ENCODE measurements around the gene AOC1. TPM values are rescaled to one million over a fixed set of nuclear protein-coding genes. Genes with fewer than 3 reads are reported as not detected.

The AOC1 gene
- total and polyA plus RNA-seq, 4 donors = 0.01 to 0.08 TPM; not detected in 2

- DNase-seq (ENCODE audit: low spot score) = no peak
- Histone ChIP-seq H3K36me3 (ENCODE audit: control insufficient read depth in 4 of 4, insufficient read depth in 3 of 4, low read depth in 1 of 4, low read length in 3 of 4) (no peaks in the 10 kb centered on the region), H3K4me3 (ENCODE audit: low read depth in 1 of 3, low read length in 3 of 3) (no peak overlapping the region), H3K4me1 (ENCODE audit: control insufficient read depth in 4 of 4, insufficient read depth in 4 of 4, low read length in 3 of 4) (no peaks in the 10 kb centered on the region), H3K9ac (ENCODE audit: low read depth in 1 of 2, low read length in 2 of 2) (no peak overlapping the region), H3K9me3 (ENCODE audit: control insufficient read depth in 4 of 4, low read length in 3 of 4) (peaks cover 0 to 6% (median 2%) of the 10 kb centered on the region in 4 donors), H3K27ac (ENCODE audit: low read depth in 1 of 2, low read length in 2 of 2) (no peak overlapping the region), H3K27me3 (ENCODE audit: control insufficient read depth in 4 of 4, insufficient read depth in 4 of 4, low read length in 3 of 4) (no peaks in the 10 kb centered on the region)
- TF ChIP-seq RXRA (IDR thresholded peaks at IDR 0.05) (no peak), TAF1 (conservative IDR thresholded peaks at IDR 0.05) (no peak), HNF4A (conservative IDR thresholded peaks at IDR 0.05) (no peak), YY1 (IDR thresholded peaks at IDR 0.05) (no peak)
- TF ChIP-seq, protein P1, sequence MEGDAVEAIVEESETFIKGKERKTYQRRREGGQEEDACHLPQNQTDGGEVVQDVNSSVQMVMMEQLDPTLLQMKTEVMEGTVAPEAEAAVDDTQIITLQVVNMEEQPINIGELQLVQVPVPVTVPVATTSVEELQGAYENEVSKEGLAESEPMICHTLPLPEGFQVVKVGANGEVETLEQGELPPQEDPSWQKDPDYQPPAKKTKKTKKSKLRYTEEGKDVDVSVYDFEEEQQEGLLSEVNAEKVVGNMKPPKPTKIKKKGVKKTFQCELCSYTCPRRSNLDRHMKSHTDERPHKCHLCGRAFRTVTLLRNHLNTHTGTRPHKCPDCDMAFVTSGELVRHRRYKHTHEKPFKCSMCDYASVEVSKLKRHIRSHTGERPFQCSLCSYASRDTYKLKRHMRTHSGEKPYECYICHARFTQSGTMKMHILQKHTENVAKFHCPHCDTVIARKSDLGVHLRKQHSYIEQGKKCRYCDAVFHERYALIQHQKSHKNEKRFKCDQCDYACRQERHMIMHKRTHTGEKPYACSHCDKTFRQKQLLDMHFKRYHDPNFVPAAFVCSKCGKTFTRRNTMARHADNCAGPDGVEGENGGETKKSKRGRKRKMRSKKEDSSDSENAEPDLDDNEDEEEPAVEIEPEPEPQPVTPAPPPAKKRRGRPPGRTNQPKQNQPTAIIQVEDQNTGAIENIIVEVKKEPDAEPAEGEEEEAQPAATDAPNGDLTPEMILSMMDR (IDR thresholded peaks at IDR 0.05; ENCODE audit: low read depth, low read length, missing input control) = no peak
- 91% methylated on average over 5 of the region's 5 CpGs for WGBS
Measured at GRCh38 chr7:150891740-150892139, 39.4 kb downstream of the AOC1 start.

DNA sequence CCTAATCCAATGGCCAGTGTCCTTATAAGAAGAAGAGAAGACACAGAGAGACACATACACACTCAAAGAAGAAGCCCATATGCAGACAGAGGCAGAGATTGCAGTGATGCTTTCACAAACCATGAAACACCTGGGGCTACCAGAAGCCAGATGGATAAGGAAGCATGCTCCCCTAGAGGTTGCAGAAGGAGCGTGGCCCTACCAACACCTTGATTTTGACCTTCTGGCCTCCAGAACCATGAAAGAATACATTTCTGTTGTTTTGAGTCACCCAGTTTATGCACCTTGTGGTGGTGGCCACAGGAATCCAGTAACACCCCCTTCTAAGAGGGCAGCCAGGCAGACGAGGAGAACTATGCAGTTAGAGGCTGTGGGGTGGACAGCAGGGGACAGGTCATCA lies 43.5 kb downstream of the AOC1 start:
- Histone ChIP-seq H3K36me3 (ENCODE audit: control insufficient read depth in 4 of 4, insufficient read depth in 3 of 4, low read depth in 1 of 4, low read length in 3 of 4) (no peaks in the 10 kb centered on the region), H3K9ac (ENCODE audit: low read depth in 1 of 2, low read length in 2 of 2) (no peak overlapping the region), H3K27ac (ENCODE audit: low read depth in 1 of 2, low read length in 2 of 2) (no peak overlapping the region)

GRCh38 chr7:150896562-150897209 lies 44.4 kb downstream of the AOC1 start:
- DNase-seq (ENCODE audit: low spot score) = no peak
- Histone ChIP-seq H3K9me3 (ENCODE audit: control insufficient read depth in 4 of 4, low read length in 3 of 4) (peaks cover 0 to 6% (median 2%) of the 10 kb centered on the region in 4 donors), H3K4me3 (ENCODE audit: low read depth in 1 of 3, low read length in 3 of 3) (no peak overlapping the region), H3K27ac (ENCODE audit: low read depth in 1 of 2, low read length in 2 of 2) (no peak overlapping the region), H3K36me3 (ENCODE audit: control insufficient read depth in 4 of 4, insufficient read depth in 3 of 4, low read depth in 1 of 4, low read length in 3 of 4) (no peaks in the 10 kb centered on the region), H3K9ac (ENCODE audit: low read depth in 1 of 2, low read length in 2 of 2) (no peak overlapping the region), H3K4me1 (ENCODE audit: control insufficient read depth in 4 of 4, insufficient read depth in 4 of 4, low read length in 3 of 4) (peaks cover 2 to 17% (median 10%) of the 10 kb centered on the region in 4 donors), H3K27me3 (ENCODE audit: control insufficient read depth in 4 of 4, insufficient read depth in 4 of 4, low read length in 3 of 4) (peaks cover 0 to 3% (median 0%) of the 10 kb centered on the region in 4 donors)
- 67% methylated on average over 10 of the region's 10 CpGs for WGBS
- no peak for TF ChIP-seq TAF1 (conservative IDR thresholded peaks at IDR 0.05)
- TF ChIP-seq REST (IDR thresholded peaks at IDR 0.05) = no peak
- TF ChIP-seq, protein P1 (IDR thresholded peaks at IDR 0.05; ENCODE audit: low read depth, low read length, missing input control) = no peak
- no peak for TF ChIP-seq JUND (IDR thresholded peaks at IDR 0.05)
- TF ChIP-seq ZBTB33 (IDR thresholded peaks at IDR 0.05) = no peak
- TF ChIP-seq ATF3 (IDR thresholded peaks at IDR 0.05) = no peak
- no peak for TF ChIP-seq MAX (IDR thresholded peaks at IDR 0.05)
- TF ChIP-seq YY1 (IDR thresholded peaks at IDR 0.05) = no peak
- TF ChIP-seq FOXA2 (IDR thresholded peaks at IDR 0.05) = no peak
- no peak for TF ChIP-seq NR2F2 (IDR thresholded peaks at IDR 0.05)
- TF ChIP-seq RAD21 (IDR thresholded peaks at IDR 0.05) = no peak
- TF ChIP-seq HNF4G (IDR thresholded peaks at IDR 0.05) = no peak
- TF ChIP-seq SP1 (IDR thresholded peaks at IDR 0.05) = no peak
- TF ChIP-seq RXRA (IDR thresholded peaks at IDR 0.05) = no peak
- no peak for TF ChIP-seq GABPA (IDR thresholded peaks at IDR 0.05 in 1 of 2, conservative IDR thresholded peaks at IDR 0.05 in 1 of 2)
- TF ChIP-seq EGR1 (IDR thresholded peaks at IDR 0.05; ENCODE audit: low read depth in 2 of 2) = no peak

More for the DNA sequence above, 43.5 kb downstream of the AOC1 start:
- no peak for TF ChIP-seq YY1 (IDR thresholded peaks at IDR 0.05)
- Histone ChIP-seq H3K4me3 (ENCODE audit: low read depth in 1 of 3, low read length in 3 of 3) (no peak overlapping the region), H3K4me1 (ENCODE audit: control insufficient read depth in 4 of 4, insufficient read depth in 4 of 4, low read length in 3 of 4) (peaks cover 2 to 10% (median 3%) of the 10 kb centered on the region in 4 donors), H3K9me3 (ENCODE audit: control insufficient read depth in 4 of 4, low read length in 3 of 4) (peaks cover 0 to 6% (median 2%) of the 10 kb centered on the region in 4 donors), H3K27me3 (ENCODE audit: control insufficient read depth in 4 of 4, insufficient read depth in 4 of 4, low read length in 3 of 4) (peaks cover 0 to 3% (median 0%) of the 10 kb centered on the region in 4 donors)
- WGBS = 73% methylated on average over 2 of the region's 2 CpGs
- DNase-seq (ENCODE audit: low spot score) = no peak

Measured in liver (tissue), 9 donors.